Prostate gland (tissue), 2 donors: ENCODE results near the gene DPM2. TPM values are rescaled to one million over a fixed set of nuclear protein-coding genes. Genes with fewer than 3 reads are reported as not detected.

Source experiments
- DNase-seq: peaks from one replicate; pipeline ENCODE4 v3.0.0-alpha.2; 2019; ENCODE audit warnings: low spot score
- H3K27ac ChIP-seq, 2 donors: fragments of 200-600 bp; sonication (generic); 2 replicates each; pipeline ENCODE4 v1.5.1; 2017 to 2019
- H3K27me3 ChIP-seq: fragments of 200-600 bp; sonication (generic); replicated peaks from 2 replicates; pipeline ENCODE4 v1.5.1; 2019; ENCODE audit not compliant: insufficient read depth
- H3K36me3 ChIP-seq, 2 donors: fragments of 200-600 bp; sonication (generic); 1 replicate in 1 of 2; 2 replicates in 1 of 2; pipeline versions ENCODE4 v1.5.1 to v1.8.1; 2017 to 2019
- H3K4me1 ChIP-seq: fragments of 200-600 bp; sonication (generic); replicated peaks from 2 replicates; pipeline ENCODE4 v1.5.1; 2019
- H3K4me3 ChIP-seq, 2 donors: fragments of 200-600 bp; sonication (generic); 2 replicates each; pipeline ENCODE4 v1.5.1; 2017 to 2019
- H3K9me3 ChIP-seq: fragments of 200-600 bp; sonication (generic); 2 replicates; pipeline ENCODE4 v1.5.1; 2017
- CTCF ChIP-seq, 4 experiments: fragments of 200-600 bp in 2 of 4; fragments of 450-650 bp in 2 of 4; sonication (generic) in 2 of 4; IDR thresholded peaks; 1 replicate in 3 of 4; 2 replicates in 1 of 4; pipeline ENCODE4 v1.5.1; 2016 to 2019; ENCODE audit warnings: antibody characterized with exemption in 4 of 4, mild to moderate bottlenecking in 2 of 4, moderate library complexity in 2 of 4
- POLR2A ChIP-seq: fragments of 450-650 bp; IDR thresholded peaks from one replicate; pipeline ENCODE4 v1.6.1; 2016; ENCODE audit warnings: antibody characterized with exemption, mild to moderate bottlenecking
- POLR2AphosphoS5 ChIP-seq: sonication (generic); formaldehyde crosslinking; IDR thresholded peaks from one replicate; pipeline ENCODE4 v1.6.1; 2017; ENCODE audit warnings: antibody characterized with exemption
- WGBS: methylation state at CpG from one replicate; pipeline ENCODE4 v1.1.5; 2018; 5-methylcytosine and 5-hydroxymethylcytosine counted together
- intact Hi-C: fragments of 100-400 bp; cut with DNase I; formaldehyde crosslinking; loops from one replicate; pipeline ENCODE4 v1.14.2; 2022
- total RNA-seq, 2 donors: library from RNA; depleted of rRNA; stranded (reverse); fragments of >200 nt; gene quantifications; one replicate each; pipeline ENCODE4 v1.1.0, GENCODE V29; 2016

The DPM2 gene
- total RNA-seq, 2 donors from 2014 or later = 28.1 to 28.2 TPM

GRCh38 chr9:127944586-127945218, 7.0 kb upstream of the DPM2 start:
- TF ChIP-seq POLR2AphosphoS5 (no peak), CTCF (IDR thresholded peaks at IDR 0.05) (no peak), POLR2A (no peak)
- Histone ChIP-seq H3K27ac (no peak overlapping the region), H3K4me3 (no peak overlapping the region), H3K27me3 (no peaks in the 10 kb centered on the region), H3K36me3 (peaks cover 8 to 20% of the 10 kb centered on the region in 2 donors), H3K9me3 (no peaks in the 10 kb centered on the region), H3K4me1 (no peaks in the 10 kb centered on the region)
- DNase-seq = no peak
- WGBS = 89% methylated on average over 38 of the region's 38 CpGs
- intact Hi-C loops = loop anchor here (1.0 to 5.0 kb wide), 3 partner anchors 38 to 178 kb away; partner anchors contain the start of gene EEIG1

- Histone ChIP-seq H3K4me1 (no peaks in the 10 kb centered on the region), H3K9me3 (no peaks in the 10 kb centered on the region), H3K36me3 (peaks cover 8 to 20% of the 10 kb centered on the region in 2 donors), H3K27ac (no peak overlapping the region), H3K27me3 (no peaks in the 10 kb centered on the region), H3K4me3 (no peak overlapping the region)
- WGBS = 20% methylated on average over 13 of the region's 13 CpGs
- peak; percentile 59 for TF ChIP-seq POLR2AphosphoS5
- peak; percentile 61 to 98 (median 92) for TF ChIP-seq CTCF (IDR thresholded peaks at IDR 0.05)
- no peak for TF ChIP-seq POLR2A
- peak; percentile 78 for DNase-seq
- intact Hi-C loops = loop anchor here (1.0 to 5.0 kb wide), 3 partner anchors 39 to 179 kb away; partner anchors contain the start of gene EEIG1
Observed at GRCh38 chr9:127943731-127944144, 6.1 kb upstream of the DPM2 start.

- no peaks in the 10 kb centered on the region for H3K4me1 ChIP-seq
- no peak overlapping the region for H3K4me3 ChIP-seq
- no peaks in the 10 kb centered on the region for H3K9me3 ChIP-seq
- no peak for DNase-seq
- TF ChIP-seq POLR2A (no peak), POLR2AphosphoS5 (no peak)
- intact Hi-C loops = loop anchor here (5.0 kb wide), 2 partner anchors 39 to 179 kb away; partner anchors contain the start of gene EEIG1
- H3K27me3 ChIP-seq = no peaks in the 10 kb centered on the region
- WGBS = 87% methylated on average over 14 of the region's 14 CpGs
- no peak overlapping the region for H3K27ac ChIP-seq
- peaks cover 8 to 20% of the 10 kb centered on the region in 2 donors for H3K36me3 ChIP-seq
Observed at GRCh38 chr9:127943011-127943662, 5.5 kb upstream of the DPM2 start.

GRCh38 chr9:127942216-127943010, 4.8 kb upstream of the DPM2 start:
- DNase-seq = peak; percentile 53
- no peaks in the 10 kb centered on the region for H3K4me1 ChIP-seq

More at GRCh38 chr9:127942216-127943010, 4.8 kb upstream of the DPM2 start:
- intact Hi-C loops = loop anchor here (5.0 kb wide), 2 partner anchors 40 to 180 kb away; partner anchors contain the start of gene EEIG1
- Histone ChIP-seq H3K27ac (no peak overlapping the region), H3K4me3 (no peak overlapping the region), H3K36me3 (peaks cover 8 to 20% of the 10 kb centered on the region in 2 donors), H3K9me3 (no peaks in the 10 kb centered on the region), H3K27me3 (no peaks in the 10 kb centered on the region)
- WGBS = 59% methylated on average over 12 of the region's 18 CpGs
- TF ChIP-seq CTCF (IDR thresholded peaks at IDR 0.05) (peak; percentile 62 to 91 (median 81)), POLR2A (no peak), POLR2AphosphoS5 (peak; percentile 18)
